GM23248 (cell line): ENCODE data around the gene CHST8.

Experiments used
- EZH2 ChIP-seq: fragments of 200-600 bp; sonication (generic); IDR thresholded peaks from 2 replicates; pipeline ENCODE4 v1.6.1; 2018; ENCODE audit warnings: antibody characterized with exemption, mild to moderate bottlenecking; ENCODE audit not compliant: insufficient read depth, poor library complexity, severe bottlenecking
- EZH2phosphoT487 ChIP-seq: fragments of 200-600 bp; sonication (generic); IDR thresholded peaks from 2 replicates; pipeline ENCODE4 v1.6.1; 2018; ENCODE audit warnings: antibody characterized with exemption, moderate library complexity, mild to moderate bottlenecking, low read depth; ENCODE audit not compliant: insufficient read depth

GRCh38 chr19:33773704-33774624 lies 152.2 kb downstream of the CHST8 start:
- TF ChIP-seq EZH2, result no peak
- TF ChIP-seq EZH2phosphoT487, result no peak
